Thyroid gland (tissue), 4 donors: ENCODE data around the gene MGLL.

ENCODE experiments used
- POLR2A ChIP-seq, 2 donors: fragments of 450-650 bp; IDR thresholded peaks; one replicate each; pipeline ENCODE4 v1.6.1; 2017; ENCODE audit warnings: antibody characterized with exemption in 2 of 2, mild to moderate bottlenecking in 2 of 2, moderate library complexity in 1 of 2
- TF ChIP-seq, protein P1 (sequence below), 6 experiments: fragments of 200-600 bp in 3 of 6; fragments of 450-650 bp in 3 of 6; sonication (generic) in 3 of 6; IDR thresholded peaks; one replicate each; pipeline ENCODE4 v1.5.1; 2016 to 2019; ENCODE audit warnings: antibody characterized with exemption in 6 of 6, mild to moderate bottlenecking in 2 of 6, inconsistent platforms in 1 of 6, moderate library complexity in 1 of 6

DNA sequence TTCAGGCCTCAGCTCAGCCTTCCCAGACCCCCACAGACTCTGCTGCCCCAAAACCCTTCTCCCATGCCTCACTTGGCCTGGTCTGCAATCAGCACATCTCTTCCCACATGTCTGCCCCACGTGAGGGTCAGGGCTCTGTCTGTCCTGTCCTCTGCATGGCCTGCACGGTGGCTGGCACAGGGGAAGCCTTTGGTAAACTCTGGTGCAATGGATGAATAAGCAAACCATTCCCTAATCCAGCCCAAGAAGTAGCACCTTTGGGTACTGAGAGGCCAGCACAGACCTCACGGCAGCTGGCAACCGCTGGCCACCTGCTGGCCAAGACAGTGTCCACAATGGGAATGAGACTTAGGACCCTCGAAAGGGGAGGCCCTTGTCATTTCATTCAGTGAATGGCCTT lies 121.9 kb downstream of the MGLL start:
- TF ChIP-seq, protein P1, sequence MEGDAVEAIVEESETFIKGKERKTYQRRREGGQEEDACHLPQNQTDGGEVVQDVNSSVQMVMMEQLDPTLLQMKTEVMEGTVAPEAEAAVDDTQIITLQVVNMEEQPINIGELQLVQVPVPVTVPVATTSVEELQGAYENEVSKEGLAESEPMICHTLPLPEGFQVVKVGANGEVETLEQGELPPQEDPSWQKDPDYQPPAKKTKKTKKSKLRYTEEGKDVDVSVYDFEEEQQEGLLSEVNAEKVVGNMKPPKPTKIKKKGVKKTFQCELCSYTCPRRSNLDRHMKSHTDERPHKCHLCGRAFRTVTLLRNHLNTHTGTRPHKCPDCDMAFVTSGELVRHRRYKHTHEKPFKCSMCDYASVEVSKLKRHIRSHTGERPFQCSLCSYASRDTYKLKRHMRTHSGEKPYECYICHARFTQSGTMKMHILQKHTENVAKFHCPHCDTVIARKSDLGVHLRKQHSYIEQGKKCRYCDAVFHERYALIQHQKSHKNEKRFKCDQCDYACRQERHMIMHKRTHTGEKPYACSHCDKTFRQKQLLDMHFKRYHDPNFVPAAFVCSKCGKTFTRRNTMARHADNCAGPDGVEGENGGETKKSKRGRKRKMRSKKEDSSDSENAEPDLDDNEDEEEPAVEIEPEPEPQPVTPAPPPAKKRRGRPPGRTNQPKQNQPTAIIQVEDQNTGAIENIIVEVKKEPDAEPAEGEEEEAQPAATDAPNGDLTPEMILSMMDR (IDR thresholded peaks at IDR 0.05) = no peak
- TF ChIP-seq POLR2A (IDR thresholded peaks at IDR 0.05) = no peak
